Gastrocnemius medialis (tissue), 4 donors: ENCODE data around the gene PRR23E.

Experiments
- POLR2A ChIP-seq, 2 donors: fragments of 450-650 bp; IDR thresholded peaks; one replicate each; pipeline ENCODE4 v1.6.1; 2017; ENCODE audit warnings: antibody characterized with exemption in 2 of 2, mild to moderate bottlenecking in 2 of 2, moderate library complexity in 2 of 2
- TF ChIP-seq, protein P1 (sequence below), 5 experiments: fragments of 450-650 bp in 3 of 5; fragments of 200-600 bp in 2 of 5; sonication (generic) in 2 of 5; IDR thresholded peaks in 4 of 5; conservative IDR thresholded peaks in 1 of 5; 1 replicate in 4 of 5; 2 replicates in 1 of 5; pipeline ENCODE4 v1.5.1; 2016 to 2019; ENCODE audit warnings: antibody characterized with exemption in 5 of 5, mild to moderate bottlenecking in 3 of 5, moderate library complexity in 3 of 5

DNA sequence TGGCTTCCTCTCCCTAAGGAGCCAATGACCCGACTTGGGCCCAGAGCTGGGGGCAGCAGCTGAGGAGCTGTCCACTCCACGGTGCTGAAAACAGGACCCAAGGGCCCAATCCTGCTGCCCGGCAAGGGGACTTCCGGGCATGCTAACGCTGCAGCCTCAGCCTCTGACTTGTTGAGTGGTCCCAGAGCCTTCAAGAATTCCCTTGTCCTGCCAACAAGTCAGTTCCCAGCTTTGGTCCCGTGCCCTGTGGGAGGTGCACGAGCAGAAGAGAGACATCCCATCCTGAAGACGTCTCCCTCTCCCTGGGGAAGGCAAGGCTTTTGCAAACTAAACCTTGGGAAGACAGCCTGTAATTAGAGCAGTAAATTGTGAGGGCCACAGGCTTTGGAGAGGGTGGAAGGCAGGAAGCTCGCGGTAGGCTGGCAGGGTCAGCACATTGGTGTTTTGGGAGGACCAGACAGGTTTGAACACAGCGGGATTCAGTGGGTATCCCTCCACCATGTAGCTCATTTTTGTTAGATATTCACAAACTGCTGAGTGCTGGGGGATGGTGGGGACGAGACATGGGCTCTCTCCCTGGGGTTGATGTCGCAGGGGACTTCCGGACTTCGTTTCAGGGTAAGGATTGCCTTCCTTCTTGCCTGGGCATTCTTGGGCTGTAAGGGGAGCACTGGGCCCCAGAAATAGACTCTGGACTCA, 29.8 kb upstream of the PRR23E start:
- TF ChIP-seq, protein P1, sequence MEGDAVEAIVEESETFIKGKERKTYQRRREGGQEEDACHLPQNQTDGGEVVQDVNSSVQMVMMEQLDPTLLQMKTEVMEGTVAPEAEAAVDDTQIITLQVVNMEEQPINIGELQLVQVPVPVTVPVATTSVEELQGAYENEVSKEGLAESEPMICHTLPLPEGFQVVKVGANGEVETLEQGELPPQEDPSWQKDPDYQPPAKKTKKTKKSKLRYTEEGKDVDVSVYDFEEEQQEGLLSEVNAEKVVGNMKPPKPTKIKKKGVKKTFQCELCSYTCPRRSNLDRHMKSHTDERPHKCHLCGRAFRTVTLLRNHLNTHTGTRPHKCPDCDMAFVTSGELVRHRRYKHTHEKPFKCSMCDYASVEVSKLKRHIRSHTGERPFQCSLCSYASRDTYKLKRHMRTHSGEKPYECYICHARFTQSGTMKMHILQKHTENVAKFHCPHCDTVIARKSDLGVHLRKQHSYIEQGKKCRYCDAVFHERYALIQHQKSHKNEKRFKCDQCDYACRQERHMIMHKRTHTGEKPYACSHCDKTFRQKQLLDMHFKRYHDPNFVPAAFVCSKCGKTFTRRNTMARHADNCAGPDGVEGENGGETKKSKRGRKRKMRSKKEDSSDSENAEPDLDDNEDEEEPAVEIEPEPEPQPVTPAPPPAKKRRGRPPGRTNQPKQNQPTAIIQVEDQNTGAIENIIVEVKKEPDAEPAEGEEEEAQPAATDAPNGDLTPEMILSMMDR (IDR thresholded peaks at IDR 0.05 in 4 of 5, conservative IDR thresholded peaks at IDR 0.05 in 1 of 5): no peak
- TF ChIP-seq POLR2A (IDR thresholded peaks at IDR 0.05): no peak
